HG03135 (cell line): ENCODE measurements around the gene NOL12.
"Not testable (repeated sequence)": the region's sequence is repeated elsewhere in the genome, so short reads cannot be mapped to it uniquely, and the experiment has no call there.

Experiments
- ATAC-seq: cut with Tn5 transposase; IDR thresholded peaks from one replicate; pipeline ENCODE4 v1.9.1; 2021; ENCODE audit warnings: mild to moderate bottlenecking, moderate library complexity; ENCODE audit not compliant: unreplicated experiment

NOL12 gene

GRCh38 chr22:37710675-37711074 lies 24.5 kb downstream of the NOL12 start:
- ATAC-seq = no peak

GRCh38 chr22:37711490-37711889 lies 25.3 kb downstream of the NOL12 start:
- ATAC-seq = no peak

GRCh38 chr22:37713761-37714160 lies 27.6 kb downstream of the NOL12 start:
- ATAC-seq = no peak

GRCh38 chr22:37714634-37715033 lies 28.5 kb downstream of the NOL12 start:
- no peak for ATAC-seq

- no peak for ATAC-seq
Measured at GRCh38 chr22:37715760-37716159, 29.6 kb downstream of the NOL12 start.

GRCh38 chr22:37716708-37717107 lies 30.6 kb downstream of the NOL12 start:
- ATAC-seq = no peak

GRCh38 chr22:37717235-37717634 lies 31.1 kb downstream of the NOL12 start:
- not testable (repeated sequence) for ATAC-seq

GRCh38 chr22:37717746-37718305 lies 31.7 kb downstream of the NOL12 start:
- not testable (repeated sequence) for ATAC-seq

- no peak for ATAC-seq
Measured at GRCh38 chr22:37725551-37726240, 39.6 kb downstream of the NOL12 start.

- no peak for ATAC-seq
Measured at GRCh38 chr22:37726241-37726887, 40.2 kb downstream of the NOL12 start.

GRCh38 chr22:37728620-37729019 lies 42.5 kb downstream of the NOL12 start:
- no peak for ATAC-seq

GRCh38 chr22:37731804-37732471 lies 45.8 kb downstream of the NOL12 start:
- ATAC-seq = no peak

- ATAC-seq = no peak
Measured at GRCh38 chr22:37732699-37733607, 46.8 kb downstream of the NOL12 start.

- no peak for ATAC-seq
Measured at GRCh38 chr22:37733625-37734401, 47.7 kb downstream of the NOL12 start.

GRCh38 chr22:37734402-37734700 lies 48.2 kb downstream of the NOL12 start:
- ATAC-seq = no peak

GRCh38 chr22:37734964-37735451 lies 48.9 kb downstream of the NOL12 start:
- ATAC-seq = no peak

GRCh38 chr22:37739035-37739434 lies 52.9 kb downstream of the NOL12 start:
- no peak for ATAC-seq

GRCh38 chr22:37739611-37740049 lies 53.5 kb downstream of the NOL12 start:
- ATAC-seq = no peak

- no peak for ATAC-seq
Measured at GRCh38 chr22:37740455-37741311, 54.5 kb downstream of the NOL12 start.
